Measurements from ENCODE around the gene KCNJ18.
"Not testable (repeated sequence)": the region's sequence is repeated elsewhere in the genome, so short reads cannot be mapped to it uniquely, and the experiment has no call there.

Gene KCNJ18

GRCh38 chr17:21686165-21687015, 5.9 kb upstream of the KCNJ18 start:
- no peak for DNase-seq

GRCh38 chr17:21687136-21687953, 5.0 kb upstream of the KCNJ18 start:
- no peak for DNase-seq

- DNase-seq = no peak
These were observed 3.9 kb upstream of the KCNJ18 start for GRCh38 chr17:21688293-21688949.

GRCh38 chr17:21689604-21690003, 2.7 kb upstream of the KCNJ18 start:
- no peak for DNase-seq

- not testable (repeated sequence) for DNase-seq
These were observed 1.5 kb upstream of the KCNJ18 start for GRCh38 chr17:21690811-21691210.

GRCh38 chr17:21691481-21691880, 842 bp upstream of the KCNJ18 start:
- not testable (repeated sequence) for DNase-seq

- not testable (repeated sequence) for DNase-seq
These were observed 362 bp downstream of the KCNJ18 start for GRCh38 chr17:21692704-21693065.

- not testable (repeated sequence) for DNase-seq
These were observed 1.1 kb downstream of the KCNJ18 start for GRCh38 chr17:21693391-21693796.

- DNase-seq = not testable (repeated sequence)
These were observed 1.6 kb downstream of the KCNJ18 start for GRCh38 chr17:21693937-21694336.

- not testable (repeated sequence) for DNase-seq
These were observed 3.9 kb downstream of the KCNJ18 start for GRCh38 chr17:21696227-21696626.

- not testable (repeated sequence) for DNase-seq
These were observed 4.7 kb downstream of the KCNJ18 start for GRCh38 chr17:21696842-21697507.

- DNase-seq = not testable (repeated sequence)
These were observed 5.2 kb downstream of the KCNJ18 start for GRCh38 chr17:21697508-21697860.

GRCh38 chr17:21698437-21699075, 6.2 kb downstream of the KCNJ18 start:
- DNase-seq = not testable (repeated sequence)

- DNase-seq = not testable (repeated sequence)
These were observed 6.8 kb downstream of the KCNJ18 start for GRCh38 chr17:21699124-21699523.

- DNase-seq = not testable (repeated sequence)
These were observed 7.4 kb downstream of the KCNJ18 start for GRCh38 chr17:21699573-21700236.

GRCh38 chr17:21701090-21701489, 8.8 kb downstream of the KCNJ18 start:
- DNase-seq = not testable (repeated sequence)

- DNase-seq = not testable (repeated sequence)
These were observed 9.7 kb downstream of the KCNJ18 start for GRCh38 chr17:21702029-21702428.

GRCh38 chr17:21702521-21702920, 10.2 kb downstream of the KCNJ18 start:
- not testable (repeated sequence) for DNase-seq

- not testable (repeated sequence) for DNase-seq
These were observed 10.8 kb downstream of the KCNJ18 start for GRCh38 chr17:21702940-21703640.

GRCh38 chr17:21703891-21704872, 11.9 kb downstream of the KCNJ18 start:
- not testable (repeated sequence) for DNase-seq

Measured in activated CD4-positive, alpha-beta T cell treated with anti-CD3 and anti-CD28 coated beads, Interleukin-2, Interleukin-6, amounts not matched to agents 100 ng/mL and 50 ng/mL, durations not matched to agents 16 hours and 8 hours (primary cell).